Measurements from ENCODE around the gene GPR143. TPM values are rescaled to one million over a fixed set of nuclear protein-coding genes. Genes with fewer than 3 reads are reported as not detected.
"Not testable (repeated sequence)": the region's sequence is repeated elsewhere in the genome, so short reads cannot be mapped to it uniquely, and the experiment has no call there.

Gene GPR143
- total RNA-seq, 1 donor = not detected

DNA sequence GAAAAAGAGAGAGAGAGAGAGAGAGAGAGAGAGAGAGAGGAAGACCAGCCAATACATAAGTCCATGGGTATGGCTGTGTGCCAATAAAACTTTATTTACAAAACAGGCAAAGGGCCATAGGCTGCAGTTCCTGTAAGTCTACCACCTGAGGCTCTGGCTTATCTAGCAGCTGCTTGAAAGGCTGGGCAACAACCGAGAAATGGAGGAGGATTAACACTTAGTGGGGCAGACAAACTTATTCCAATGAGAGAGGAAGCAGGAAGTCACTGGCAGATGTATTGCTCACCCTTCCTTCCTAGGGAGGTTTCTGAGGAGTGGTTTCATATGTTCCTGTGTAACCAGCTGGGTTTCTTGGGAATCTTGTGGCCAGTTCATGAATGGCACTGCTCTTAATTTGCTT lies 4.7 kb upstream of the GPR143 start:
- no peak for DNase-seq (ENCODE audit: low read depth in 2 of 3, low spot score in 2 of 3)

DNA sequence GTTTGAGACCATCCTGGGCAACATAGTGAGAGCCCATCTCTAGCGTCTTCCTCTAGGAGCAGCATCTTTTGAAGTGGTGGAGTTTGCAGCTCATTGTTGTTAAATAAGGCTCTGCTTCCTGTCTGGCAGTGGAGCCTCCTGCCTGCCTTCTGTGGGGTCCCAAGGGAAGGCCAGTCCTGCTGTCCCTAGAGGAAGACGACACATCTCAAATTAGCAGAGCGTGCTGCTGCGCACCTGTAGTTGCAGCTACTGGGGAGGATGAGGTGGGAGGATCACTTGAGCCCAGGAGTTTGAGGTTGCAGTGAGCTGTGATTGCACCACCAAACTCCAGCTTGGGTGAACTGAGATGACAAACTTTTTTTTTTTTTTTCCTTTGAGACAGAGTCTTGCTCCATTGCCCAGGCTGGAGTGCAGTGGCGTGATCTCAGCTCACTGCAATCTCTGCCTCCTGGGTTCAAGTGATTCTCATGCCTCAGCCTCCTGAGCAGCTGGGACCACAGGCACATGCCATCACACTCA lies 2.7 kb upstream of the GPR143 start:
- not testable (repeated sequence) for DNase-seq (ENCODE audit: low read depth in 2 of 3, low spot score in 2 of 3)

GRCh38 chrX:9767375-9767774 lies 1.7 kb upstream of the GPR143 start:
- no peak for DNase-seq (ENCODE audit: low read depth in 2 of 3, low spot score in 2 of 3)

GRCh38 chrX:9765072-9765736 lies 443 bp downstream of the GPR143 start:
- DNase-seq (ENCODE audit: low read depth in 2 of 3, low spot score in 2 of 3) = no peak

GRCh38 chrX:9759337-9759736 lies 6.3 kb downstream of the GPR143 start:
- no peak for DNase-seq (ENCODE audit: low read depth in 2 of 3, low spot score in 2 of 3)

- DNase-seq (ENCODE audit: low read depth in 2 of 3, low spot score in 2 of 3) = peak in 1 of 3 donors; percentile 52
Measured at GRCh38 chrX:9758021-9758638, 7.5 kb downstream of the GPR143 start.

- DNase-seq (ENCODE audit: low read depth in 2 of 3, low spot score in 2 of 3) = no peak
Measured at GRCh38 chrX:9757366-9757765, 8.3 kb downstream of the GPR143 start.

DNA sequence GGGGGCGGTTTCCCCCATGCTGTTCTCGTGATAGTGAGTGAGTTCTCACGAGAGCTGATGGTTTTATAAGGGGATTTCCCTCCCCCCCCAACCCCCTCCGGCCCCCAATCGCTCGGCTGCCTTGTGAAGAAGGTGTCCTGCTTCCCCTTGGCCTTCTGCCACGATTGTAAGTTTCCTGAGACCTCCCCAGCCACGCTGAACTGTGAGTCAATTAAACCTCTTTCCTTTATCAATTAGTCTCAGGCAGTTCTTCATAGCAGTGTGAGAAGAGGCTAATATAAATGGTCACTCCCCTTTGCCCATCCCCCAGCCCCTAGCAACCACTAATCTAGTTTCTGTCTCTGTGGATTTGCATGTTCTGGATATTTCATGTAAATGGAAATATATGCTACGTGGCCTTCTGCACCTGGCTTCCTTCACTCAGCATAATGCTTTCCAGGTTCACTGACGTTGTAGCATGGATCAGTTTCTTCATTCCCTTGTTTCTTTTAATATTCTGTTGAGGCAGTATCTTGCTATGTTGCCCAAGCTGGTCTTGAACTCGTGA lies 16.4 kb downstream of the GPR143 start:
- peak in 1 of 3 donors; percentile 36 for DNase-seq (ENCODE audit: low read depth in 2 of 3, low spot score in 2 of 3)

DNA sequence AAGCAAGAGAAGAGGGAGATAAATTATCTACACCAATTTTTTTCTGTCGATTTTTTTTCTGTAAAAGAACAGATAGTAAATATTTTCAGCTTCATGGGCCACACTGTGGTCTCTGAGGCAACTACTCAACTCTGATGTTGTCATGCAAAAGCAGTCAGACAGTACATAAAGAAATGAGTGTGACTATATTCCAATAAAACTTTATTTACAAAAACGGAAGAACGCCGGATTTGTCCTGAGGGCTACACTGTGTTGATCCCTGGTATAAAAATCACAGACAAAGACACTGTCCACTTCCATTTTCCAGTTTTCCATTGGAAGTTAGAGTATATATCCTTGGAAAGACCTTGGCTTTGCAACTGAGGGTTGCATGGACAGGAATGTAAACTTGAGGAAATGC lies 18.0 kb downstream of the GPR143 start:
- DNase-seq (ENCODE audit: low read depth in 2 of 3, low spot score in 2 of 3) = no peak

DNA sequence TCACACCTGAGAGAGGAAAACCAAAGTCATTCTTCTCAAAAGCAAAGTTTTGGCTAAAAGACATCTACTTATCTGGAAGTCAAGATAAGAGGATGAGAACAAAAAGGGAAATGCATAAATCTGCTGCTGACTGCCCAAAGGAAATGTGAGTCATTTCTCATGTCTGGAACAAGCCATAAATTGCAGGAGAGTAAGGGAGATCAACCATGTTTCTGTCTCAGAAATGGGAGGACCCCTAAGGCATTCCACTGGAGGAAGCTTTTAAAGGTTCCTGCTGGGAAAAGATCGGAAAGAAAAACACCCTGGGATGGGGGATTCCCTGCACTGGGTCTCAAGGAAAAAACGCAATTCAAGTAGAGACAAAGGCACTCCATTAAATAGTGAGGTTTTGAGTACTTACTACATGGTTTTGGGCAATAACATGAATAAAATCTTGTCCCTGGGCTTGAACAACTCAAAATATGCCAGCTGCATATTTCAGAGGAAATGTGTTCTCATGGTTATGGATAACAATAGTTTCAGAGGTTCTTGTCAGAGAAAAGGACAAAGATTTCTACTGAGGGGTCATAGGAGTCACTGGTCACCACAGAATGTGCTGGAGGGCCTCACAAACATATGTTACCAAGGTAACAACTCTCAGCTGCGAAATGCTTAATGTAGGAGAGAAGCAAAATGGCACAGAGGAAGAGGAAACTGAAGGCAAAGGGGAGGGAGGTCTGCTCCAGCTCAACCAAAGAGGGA lies 19.3 kb downstream of the GPR143 start:
- peak in 2 of 3 donors; percentile 58 to 67 for DNase-seq (ENCODE audit: low read depth in 2 of 3, low spot score in 2 of 3)

DNA sequence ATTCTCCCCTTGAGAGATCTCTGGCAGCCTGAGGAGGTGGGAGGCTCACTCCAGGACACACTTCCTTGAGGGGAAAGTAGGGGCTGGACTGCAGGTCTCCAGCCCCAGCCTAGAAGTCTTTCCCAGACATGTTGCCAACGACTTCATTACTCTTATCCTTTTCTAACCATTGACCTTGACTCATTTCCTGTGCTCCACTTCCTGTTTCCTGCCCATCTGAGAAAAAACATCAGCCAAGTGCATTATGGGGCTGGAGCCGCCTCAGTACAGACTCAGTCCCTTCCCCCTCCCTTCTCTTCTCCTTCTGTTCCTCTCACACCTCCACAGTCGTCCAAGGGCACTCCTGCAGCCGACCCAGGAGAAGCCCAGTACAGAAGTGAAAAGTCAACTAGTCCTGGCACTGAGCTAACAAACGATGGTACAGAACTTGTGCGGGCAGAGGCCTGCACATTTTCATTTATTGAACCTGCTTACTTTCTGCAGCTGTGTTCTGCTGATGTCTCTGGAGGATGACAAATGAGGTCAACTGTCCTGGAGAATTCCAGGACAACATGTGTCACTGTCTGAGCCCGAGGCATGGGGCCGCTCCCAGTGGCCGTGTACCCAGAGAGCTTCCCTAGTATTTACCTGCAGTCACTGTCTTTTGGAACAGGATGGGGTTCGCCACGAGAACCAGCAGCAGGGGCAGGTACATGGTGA lies 20.1 kb downstream of the GPR143 start:
- peak in 2 of 3 donors; percentile 64 to 67 for DNase-seq (ENCODE audit: low read depth in 2 of 3, low spot score in 2 of 3)

DNA sequence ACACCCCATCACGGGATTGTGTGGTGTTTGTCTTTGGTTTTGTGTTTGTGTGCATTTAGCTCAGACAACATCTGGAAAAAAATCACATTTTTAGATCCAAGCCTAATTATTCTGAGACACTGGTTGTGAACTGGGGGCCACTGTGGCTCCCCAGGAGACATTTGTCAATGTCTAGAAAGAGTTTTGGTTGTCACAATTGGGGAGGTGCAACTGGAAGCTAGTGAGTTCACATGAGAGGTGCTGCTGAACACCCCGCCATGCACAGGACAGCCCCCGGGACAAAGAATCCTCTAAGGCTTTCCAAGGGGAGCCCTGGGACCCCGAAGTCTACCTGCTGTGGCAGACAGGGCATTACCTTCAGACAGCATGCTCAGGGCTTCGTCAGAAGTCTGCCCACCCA lies 26.5 kb downstream of the GPR143 start:
- DNase-seq (ENCODE audit: low read depth in 2 of 3, low spot score in 2 of 3) = no peak

DNA sequence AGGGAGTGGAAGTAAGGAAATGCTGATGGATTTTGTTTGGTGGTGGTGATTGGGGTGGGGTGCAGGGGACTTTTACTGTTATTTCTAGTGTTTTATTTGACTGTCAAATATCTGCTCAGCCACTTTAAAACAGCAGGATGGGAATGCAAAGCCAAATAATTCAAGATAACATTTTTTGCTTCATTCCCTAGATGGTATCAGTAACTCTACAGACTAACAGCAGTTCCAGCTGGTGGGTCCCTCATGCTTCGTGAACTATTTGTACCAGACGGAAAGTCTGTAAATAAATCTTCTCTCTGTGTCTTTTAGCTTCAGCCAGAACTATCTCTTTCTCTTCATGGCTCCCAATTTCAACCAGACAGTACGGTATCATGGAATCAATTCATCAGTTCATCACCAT lies 27.5 kb downstream of the GPR143 start:
- DNase-seq (ENCODE audit: low read depth in 2 of 3, low spot score in 2 of 3) = no peak

GRCh38 chrX:9737363-9737762 lies 28.3 kb downstream of the GPR143 start:
- DNase-seq (ENCODE audit: low read depth in 2 of 3, low spot score in 2 of 3) = no peak

DNA sequence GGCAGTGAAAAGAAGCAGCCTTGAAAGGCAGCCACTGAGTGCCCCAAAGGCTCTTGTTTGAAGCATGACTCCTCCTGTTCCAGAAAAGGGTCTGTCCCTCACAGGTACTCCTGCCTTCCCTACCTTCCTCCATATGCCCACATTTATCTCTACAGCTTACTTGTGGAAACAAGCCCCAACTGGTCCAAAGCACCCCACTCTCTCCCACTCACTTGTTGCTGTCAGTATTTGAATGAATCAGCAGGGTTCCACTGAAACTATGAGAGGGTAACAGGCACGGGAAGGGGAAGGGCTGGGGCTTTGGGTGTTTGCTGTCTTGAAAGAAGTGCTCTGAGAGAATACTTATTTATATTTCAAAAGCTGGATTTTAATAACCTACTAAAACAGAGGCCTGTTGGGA lies 34.9 kb downstream of the GPR143 start:
- no peak for DNase-seq (ENCODE audit: low read depth in 2 of 3, low spot score in 2 of 3)

DNA sequence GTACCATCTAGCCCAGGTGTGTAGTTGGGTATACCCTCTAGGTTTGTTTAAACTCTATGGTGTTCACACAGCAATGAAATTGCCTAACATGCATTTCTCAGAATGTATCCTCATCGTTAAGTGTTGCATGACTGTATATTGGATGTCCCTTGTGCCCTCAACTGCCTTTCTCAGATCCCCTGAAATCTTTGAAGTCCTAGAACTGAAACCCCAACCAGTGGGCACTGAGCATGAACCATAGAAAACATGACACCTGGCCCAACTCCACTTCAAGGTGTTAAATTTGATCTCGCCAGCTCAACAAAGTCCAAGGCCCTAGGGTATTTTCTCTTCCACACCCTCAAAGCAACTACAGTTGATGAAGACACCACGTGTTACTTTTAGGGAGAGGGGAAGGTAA lies 35.6 kb downstream of the GPR143 start:
- no peak for DNase-seq (ENCODE audit: low read depth in 2 of 3, low spot score in 2 of 3)

DNA sequence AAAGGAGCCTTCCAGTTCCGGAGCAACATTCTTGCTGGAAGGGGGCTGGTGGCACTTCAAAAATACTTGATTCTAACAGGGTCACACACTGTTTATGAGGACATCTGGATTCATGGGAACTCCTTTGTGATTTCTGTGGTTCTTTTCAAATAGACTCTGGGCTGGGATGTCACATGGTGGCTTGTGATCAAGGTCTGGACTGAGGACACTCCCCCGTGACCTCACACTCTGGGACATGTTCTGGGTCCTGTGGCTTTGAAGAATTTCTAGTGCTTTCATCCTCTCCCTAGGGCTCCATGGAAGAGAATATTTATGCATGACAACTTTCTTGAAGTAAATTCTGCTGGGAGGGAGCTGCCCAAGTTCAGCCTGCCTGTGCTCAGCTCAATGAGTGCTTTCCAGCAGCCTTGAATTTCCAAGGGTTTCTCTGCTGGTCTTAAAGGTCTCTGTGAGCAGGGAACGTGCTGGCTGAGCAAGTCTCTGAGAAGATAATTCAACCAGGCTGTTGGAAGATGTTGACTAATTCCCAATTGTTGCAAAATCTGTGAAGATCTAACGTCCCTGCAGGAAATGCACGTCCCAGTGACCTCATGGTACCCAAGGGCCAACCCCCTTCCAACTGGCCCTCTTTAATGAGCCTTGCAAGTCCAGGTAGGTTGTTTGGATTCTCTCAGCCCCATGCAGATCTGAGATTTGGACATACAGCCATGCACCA lies 36.3 kb downstream of the GPR143 start:
- DNase-seq (ENCODE audit: low read depth in 2 of 3, low spot score in 2 of 3) = no peak

GRCh38 chrX:9728261-9728660 lies 37.4 kb downstream of the GPR143 start:
- DNase-seq (ENCODE audit: low read depth in 2 of 3, low spot score in 2 of 3) = peak in 1 of 3 donors; percentile 25

DNA sequence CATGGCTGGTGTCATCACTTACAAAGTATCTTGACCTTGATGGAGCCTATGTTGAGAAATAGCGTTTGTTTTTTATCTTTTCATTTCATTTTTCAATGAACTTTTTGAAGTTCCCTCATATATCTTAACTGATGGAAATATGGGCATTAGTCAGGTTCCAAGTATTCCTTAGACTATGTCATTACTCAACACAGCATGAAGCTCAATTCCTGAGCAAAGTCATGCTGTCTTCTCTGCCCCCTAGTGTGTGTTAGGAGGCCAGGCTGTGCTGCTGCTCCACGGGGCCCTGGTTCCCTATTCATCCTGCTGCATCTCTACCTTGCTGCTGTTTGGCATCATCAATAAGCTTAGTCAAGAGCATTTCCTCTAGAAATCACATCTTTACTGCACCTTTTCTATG lies 40.9 kb downstream of the GPR143 start:
- DNase-seq (ENCODE audit: low read depth in 2 of 3, low spot score in 2 of 3) = no peak

DNA sequence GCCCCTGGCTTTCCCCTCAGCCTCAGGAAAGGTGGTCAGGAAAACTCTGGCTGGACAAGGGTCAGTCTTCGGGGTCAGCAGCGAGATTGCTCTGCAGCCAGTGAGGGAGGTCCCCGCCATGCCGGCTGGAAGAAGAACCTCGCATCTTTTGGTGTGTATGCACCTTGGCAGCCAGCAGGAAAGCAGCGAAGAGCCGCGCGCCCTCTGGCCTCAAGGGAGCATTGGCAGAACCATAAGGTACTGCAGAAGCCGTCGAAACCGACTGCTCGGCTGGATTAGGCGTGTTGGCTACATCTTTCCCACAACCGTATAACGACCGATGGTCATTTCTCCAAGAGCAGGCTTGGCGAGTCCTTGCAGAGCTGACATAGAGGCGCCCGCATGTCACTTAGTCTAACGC lies 48.3 kb downstream of the GPR143 start:
- no peak for DNase-seq (ENCODE audit: low read depth in 2 of 3, low spot score in 2 of 3)
